Skeletal muscle cell (primary cell): Measurements from ENCODE around the gene CHST15.

ENCODE experiments used
- DNase-seq: peaks from one replicate; pipeline ENCODE4 v3.0.0-alpha.2; 2010; ENCODE audit warnings: low read depth
- H3K4me3 ChIP-seq: 2 replicates; pipeline ENCODE4 v1.5.1; 2011; ENCODE audit warnings: low read depth, mild to moderate bottlenecking, control low read depth, low read length, moderate library complexity

CHST15 gene

DNA sequence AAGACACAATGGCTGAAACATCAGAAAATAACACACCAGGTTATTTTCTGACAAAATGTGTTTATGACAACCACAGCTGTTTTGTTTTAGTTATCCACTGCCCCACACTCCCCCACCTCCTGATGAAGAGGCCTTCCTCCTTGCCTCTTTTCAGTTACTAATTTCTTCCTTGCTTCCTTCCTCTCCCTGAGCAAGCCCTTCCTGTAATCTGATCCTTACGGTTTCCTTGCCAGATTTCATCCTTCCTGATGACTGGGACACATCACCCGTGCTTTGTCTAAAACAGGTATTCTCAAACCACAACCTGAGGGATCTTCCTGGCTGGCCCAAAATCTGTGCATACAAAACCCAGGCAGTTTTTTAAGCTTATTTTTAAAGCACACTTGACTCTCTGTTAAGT is 39.4 kb downstream of the CHST15 start:
- no peak for DNase-seq
- H3K4me3 ChIP-seq = no peak overlapping the region

- H3K4me3 ChIP-seq = no peak overlapping the region
- no peak for DNase-seq
Measured at GRCh38 chr10:124052561-124052960, 40.8 kb downstream of the CHST15 start.

GRCh38 chr10:124050021-124051015 is 43.1 kb downstream of the CHST15 start:
- no peak for DNase-seq
- H3K4me3 ChIP-seq = no peak overlapping the region

DNA sequence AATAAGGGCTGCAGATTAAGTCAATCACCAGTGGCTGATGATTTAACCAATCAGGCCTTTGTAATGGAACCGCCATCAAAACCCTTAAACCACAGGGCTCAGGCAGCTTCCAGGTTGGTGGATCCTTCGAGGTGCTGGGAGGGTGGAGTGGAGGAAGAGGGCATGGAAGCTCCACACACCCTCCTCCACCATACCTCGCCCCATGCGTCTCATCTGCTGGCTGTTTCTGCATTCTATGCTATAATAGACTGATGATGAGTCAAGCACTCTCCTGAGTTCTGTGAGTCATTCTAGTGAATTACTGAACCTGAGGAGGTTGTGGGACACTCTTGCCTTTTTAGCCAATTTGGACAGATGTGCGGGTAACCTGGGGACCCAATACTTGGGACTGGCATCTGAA is 43.9 kb downstream of the CHST15 start:
- no peak for DNase-seq
- no peak overlapping the region for H3K4me3 ChIP-seq

DNA sequence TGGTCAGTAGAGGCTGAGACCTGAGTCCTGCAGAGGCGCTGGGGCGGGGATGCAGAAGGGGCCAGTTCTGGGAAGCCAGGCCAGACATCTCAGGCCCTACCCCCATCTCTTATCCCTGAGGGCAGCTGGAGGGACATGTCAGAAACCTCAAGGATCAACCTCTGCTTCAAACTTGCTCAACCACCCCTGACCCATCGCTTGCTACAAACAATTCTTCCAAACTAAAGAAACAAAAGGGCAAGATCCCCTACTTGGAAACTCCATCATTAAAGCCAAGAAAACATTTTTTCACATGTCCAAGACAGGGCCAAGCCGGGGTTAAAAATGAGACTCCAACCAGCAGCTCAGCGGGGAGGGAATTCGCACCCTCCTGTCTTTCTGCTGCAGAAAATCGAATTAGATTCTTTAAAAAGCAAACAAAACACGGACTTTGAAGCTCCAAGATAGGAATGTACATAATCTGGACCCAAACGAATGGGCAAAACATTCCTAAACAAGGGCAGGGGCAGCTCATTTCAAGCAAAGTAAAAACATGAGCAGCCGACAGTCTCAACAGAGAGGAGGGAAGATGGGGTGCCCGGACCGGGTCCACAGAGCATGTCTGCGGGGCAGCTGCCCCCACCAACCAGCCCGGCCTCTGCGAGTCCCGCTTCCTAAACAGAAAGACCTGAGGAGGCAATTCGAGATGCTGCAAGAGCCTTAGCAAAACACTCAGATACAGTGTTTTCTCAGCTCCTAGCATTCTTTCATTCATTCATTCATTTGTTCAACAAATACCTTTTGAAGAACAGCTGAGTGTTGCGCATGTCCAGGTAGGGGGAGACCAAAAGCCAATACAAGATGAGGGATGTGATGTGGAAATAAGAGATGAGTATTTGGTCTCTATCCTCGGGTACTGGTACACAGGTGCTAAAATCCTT is 44.8 kb downstream of the CHST15 start:
- no peak for DNase-seq
- no peak overlapping the region for H3K4me3 ChIP-seq

DNA sequence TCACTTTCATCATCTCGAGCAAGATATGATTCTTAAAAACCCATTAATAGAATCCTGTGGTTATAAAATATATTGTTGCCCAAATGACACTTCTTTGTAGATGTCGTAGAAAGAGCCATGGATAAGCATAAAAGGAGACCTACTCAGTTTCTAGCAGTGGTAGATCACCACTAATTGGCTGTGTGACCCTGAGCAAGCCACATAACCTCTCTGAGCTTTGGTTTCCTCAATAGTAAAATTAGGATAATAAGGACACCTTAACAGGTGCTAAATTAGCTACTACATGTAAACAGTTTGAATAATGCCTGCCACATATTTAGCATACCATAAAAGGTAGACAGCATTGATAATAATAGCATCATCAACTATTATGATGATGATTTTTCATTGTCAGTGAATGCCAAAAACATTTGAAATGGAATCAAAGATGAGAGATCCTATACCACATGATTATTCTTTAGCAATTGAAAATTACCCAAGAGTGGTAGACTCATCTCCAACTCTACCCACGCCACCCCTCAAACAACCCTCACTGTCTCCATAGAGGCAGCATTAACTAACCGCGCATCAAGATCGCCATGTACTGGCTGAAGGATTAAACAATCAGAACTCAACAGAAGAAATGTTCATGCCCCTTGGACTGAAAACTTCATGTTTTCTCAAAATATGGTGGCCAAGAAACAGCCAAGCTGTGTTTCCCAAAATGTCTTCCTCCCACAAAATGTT is 45.8 kb downstream of the CHST15 start:
- H3K4me3 ChIP-seq = no peak overlapping the region
- no peak for DNase-seq

DNA sequence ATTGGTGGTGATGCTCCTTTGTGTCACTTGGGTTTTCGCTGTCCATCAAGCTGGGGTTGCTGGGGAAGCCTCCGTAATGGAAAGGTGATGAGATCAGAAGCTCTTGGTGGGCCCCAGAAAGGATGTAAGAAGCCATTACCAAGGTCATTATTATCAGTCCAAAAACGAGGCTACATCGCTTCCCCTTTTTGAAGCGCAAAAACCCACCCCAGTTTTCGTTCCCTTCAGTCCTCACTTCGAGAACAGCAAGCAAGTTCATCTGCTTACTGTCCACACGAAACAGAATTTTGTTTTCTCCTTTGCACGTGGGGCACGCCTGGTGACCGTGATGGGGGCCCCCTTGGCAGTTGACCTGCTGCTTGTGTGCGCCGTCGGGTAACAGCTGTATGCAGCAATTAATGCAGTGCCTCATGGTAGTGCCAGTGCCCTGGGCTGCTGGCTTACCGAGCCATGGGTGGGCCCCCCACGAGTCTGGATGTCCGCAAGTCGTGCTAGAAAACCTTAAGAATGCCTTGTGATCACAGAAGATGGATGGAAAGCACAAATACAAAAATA is 47.5 kb downstream of the CHST15 start:
- H3K4me3 ChIP-seq = no peak overlapping the region
- DNase-seq = no peak

GRCh38 chr10:124045276-124045675 is 48.1 kb downstream of the CHST15 start:
- DNase-seq = no peak

GRCh38 chr10:124044143-124044862 is 49.1 kb downstream of the CHST15 start:
- no peak overlapping the region for H3K4me3 ChIP-seq
- no peak for DNase-seq

More at GRCh38 chr10:124045276-124045675, 48.1 kb downstream of the CHST15 start:
- no peak overlapping the region for H3K4me3 ChIP-seq

DNA sequence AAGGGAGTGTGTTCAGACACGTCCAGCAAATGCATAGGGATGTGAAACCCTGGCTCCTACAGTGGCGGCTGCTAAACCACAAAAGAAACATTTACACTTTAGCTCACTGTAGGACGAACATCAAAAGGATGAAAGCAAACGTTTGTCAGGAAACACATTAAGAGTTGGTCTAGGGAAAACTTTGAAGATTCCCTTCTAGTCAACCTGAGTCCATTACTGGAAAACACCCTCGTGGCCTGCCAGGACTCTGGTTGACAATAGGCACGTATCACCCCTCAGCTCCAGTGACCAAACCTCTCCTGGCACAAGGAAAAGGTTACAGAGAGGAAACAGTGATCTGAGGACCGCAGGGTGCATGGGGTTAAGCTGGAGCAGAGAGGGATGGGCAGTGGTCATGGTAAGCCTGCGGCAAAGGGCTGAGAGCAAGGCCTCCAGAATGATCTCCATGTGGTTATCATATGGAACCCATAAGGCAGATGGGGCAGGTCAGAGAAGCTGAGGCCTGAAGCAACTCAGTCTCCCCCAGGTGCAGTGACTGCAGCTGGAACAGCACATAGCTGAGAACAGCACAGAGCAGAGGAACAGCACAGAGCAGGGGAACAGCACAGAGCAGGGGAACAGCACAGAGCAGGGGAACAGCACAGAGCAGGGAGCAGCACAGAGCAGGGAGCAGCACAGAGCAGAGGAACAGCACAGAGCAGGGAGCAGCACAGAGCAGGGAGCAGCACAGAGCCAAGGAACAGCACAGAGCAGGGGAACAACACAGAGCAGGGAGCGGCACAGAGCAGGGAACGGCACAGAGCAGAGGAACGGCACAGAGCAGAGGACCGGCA is 49.9 kb downstream of the CHST15 start:
- DNase-seq = no peak
- H3K4me3 ChIP-seq = no peak overlapping the region

DNA sequence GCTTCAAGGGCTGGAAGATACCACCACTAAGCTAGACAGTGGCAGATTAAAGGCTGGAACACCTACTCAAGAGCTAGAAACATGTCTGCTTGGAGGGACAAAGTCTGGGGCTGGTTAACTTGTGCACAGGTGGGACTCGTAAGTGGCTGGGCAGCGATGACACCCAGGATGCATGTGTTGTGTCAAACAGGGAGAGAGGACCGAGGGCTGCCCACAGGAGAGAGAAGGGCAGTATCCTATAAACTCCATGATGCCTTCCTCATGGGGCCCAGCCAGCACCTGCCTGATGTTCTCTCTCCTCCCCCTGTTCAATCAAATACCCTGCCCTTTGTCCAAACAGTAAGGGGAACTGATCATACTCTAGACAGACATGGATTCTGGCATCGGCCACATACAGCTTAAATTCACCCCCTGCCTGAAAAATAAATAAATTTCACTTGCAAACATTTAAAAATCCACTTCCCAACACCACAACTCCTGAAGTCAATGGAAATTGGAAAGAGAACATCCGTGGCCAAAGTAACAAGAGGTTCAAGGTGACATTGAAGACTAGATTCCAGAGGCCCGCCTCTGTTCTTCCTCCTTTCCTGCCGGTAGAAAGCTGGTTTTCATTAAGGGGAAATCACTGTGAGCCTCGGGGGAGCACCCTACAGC is 50.6 kb downstream of the CHST15 start:
- no peak overlapping the region for H3K4me3 ChIP-seq
- no peak for DNase-seq

- no peak for DNase-seq
- H3K4me3 ChIP-seq = no peak overlapping the region
Measured at GRCh38 chr10:124041675-124042445, 51.5 kb downstream of the CHST15 start.

GRCh38 chr10:124040451-124041188 is 52.8 kb downstream of the CHST15 start:
- no peak for DNase-seq
- H3K4me3 ChIP-seq = no peak overlapping the region

DNA sequence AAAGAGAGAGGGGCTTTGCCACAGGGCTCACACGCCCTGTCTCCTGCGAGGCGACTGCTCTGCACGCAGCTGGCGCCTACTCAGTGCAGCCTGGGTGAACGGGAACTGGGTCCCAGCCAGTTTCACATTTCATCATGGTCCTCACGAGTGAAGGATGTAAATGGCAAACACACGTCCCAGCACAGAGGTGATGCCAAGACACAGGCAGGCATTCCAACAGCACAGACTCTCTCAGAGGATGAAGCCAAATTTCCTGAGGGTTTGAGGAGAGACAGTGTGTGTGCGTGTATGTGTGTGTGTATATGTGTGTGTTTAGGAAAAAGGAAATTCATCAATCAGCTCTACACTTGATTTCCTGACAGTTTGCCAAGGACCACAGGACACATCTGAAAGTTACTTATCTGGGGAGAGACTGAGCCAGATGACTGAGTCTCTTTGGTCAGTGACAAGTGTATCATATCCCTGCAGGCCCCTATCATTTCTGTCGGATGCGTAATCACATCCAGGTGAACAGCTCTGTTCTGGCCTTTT is 53.9 kb downstream of the CHST15 start:
- no peak for DNase-seq

DNA sequence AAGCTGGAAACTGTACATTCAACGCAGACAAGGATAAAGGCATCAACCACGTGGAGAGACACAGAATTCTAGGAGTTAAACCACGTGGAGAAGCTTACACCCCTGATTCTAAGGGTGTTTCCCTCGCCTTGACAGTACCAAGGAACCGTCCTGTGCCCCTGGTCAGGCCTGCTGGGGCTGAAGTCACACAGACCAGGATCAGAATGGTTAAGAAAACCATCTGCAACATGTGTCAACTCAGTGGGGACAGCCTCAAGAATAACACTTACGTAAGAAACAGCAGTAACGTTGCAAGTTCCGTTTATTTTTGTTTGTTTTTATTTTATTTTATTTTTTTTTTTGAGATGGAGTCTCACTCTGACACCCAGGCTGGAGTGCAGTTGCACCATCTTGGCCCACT is 55.6 kb downstream of the CHST15 start:
- no peak for DNase-seq
- no peak overlapping the region for H3K4me3 ChIP-seq

More for the DNA sequence above, 53.9 kb downstream of the CHST15 start:
- H3K4me3 ChIP-seq = no peak overlapping the region

DNA sequence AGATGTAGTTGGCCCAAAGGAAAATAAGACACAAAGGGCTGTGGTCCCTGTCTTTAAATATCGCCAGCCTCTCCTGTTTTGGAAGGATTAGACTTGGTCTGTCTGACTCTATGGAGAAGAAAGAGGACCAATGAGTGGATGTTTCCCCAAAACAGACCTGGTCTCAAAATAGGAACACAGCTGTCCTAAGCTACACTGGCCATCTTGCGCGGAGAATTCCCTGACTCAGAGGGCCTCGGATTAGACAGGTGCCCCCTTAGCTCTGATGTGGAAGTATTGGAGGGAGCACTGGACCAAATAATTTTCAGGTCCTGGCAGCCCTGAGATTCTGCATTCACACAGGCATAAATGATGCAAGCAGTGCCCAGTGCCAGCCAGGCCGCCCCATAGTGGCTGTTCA is 56.1 kb downstream of the CHST15 start:
- no peak overlapping the region for H3K4me3 ChIP-seq
- no peak for DNase-seq
